ENCODE measurements around the gene GNRH2. TPM values are rescaled to one million over a fixed set of nuclear protein-coding genes. Genes with fewer than 3 reads are reported as not detected.

Gene GNRH2, protein sequence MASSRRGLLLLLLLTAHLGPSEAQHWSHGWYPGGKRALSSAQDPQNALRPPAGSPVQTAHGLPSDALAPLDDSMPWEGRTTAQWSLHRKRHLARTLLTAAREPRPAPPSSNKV
- not detected for total RNA-seq

DNA sequence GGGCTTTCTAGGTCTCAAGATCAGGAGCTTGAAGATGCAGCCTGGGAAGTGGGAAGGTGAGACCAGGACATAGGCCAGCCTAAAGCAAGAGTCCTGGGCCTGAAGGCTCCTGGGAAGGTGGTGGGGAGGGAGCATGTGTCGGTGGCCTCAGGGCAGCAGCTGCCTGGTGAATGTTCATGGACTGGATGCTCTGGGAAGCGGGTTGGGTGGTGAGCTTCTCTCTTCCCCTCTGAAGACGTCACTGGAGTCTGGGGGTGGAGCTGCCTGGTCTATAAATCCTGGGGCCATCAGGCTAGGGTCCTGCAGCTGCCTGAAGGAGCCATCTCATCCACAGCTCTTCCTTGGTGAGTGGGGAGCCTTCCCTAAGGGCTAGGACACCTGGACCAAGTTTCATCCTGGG, at the start of gene GNRH2:
GNRH2 (plus strand) TSS at position 301 of the 400 bp plus-strand sequence. CDS start 793 bp downstream, outside the sequence.
- DNase-seq: no peak
- Histone ChIP-seq H3K27ac (no peak within 1 kb of the TSS), H3K36me3 (peaks cover 6% of the 10 kb centered on the region), H3K9me3 (no peaks in the 10 kb centered on the region), H3K4me3 (no peak within 1 kb of the TSS), H3K4me1 (peaks cover 6% of the 10 kb centered on the region), H3K27me3 (no peaks in the 10 kb centered on the region), H3K9ac (ENCODE audit: low read depth in 2 of 2, low read length in 2 of 2) (no peak within 1 kb of the TSS)
- TF ChIP-seq, protein P1, sequence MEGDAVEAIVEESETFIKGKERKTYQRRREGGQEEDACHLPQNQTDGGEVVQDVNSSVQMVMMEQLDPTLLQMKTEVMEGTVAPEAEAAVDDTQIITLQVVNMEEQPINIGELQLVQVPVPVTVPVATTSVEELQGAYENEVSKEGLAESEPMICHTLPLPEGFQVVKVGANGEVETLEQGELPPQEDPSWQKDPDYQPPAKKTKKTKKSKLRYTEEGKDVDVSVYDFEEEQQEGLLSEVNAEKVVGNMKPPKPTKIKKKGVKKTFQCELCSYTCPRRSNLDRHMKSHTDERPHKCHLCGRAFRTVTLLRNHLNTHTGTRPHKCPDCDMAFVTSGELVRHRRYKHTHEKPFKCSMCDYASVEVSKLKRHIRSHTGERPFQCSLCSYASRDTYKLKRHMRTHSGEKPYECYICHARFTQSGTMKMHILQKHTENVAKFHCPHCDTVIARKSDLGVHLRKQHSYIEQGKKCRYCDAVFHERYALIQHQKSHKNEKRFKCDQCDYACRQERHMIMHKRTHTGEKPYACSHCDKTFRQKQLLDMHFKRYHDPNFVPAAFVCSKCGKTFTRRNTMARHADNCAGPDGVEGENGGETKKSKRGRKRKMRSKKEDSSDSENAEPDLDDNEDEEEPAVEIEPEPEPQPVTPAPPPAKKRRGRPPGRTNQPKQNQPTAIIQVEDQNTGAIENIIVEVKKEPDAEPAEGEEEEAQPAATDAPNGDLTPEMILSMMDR (IDR thresholded peaks at IDR 0.05): no peak
- intact Hi-C loops (cut with DNase I): no loop called here

DNA sequence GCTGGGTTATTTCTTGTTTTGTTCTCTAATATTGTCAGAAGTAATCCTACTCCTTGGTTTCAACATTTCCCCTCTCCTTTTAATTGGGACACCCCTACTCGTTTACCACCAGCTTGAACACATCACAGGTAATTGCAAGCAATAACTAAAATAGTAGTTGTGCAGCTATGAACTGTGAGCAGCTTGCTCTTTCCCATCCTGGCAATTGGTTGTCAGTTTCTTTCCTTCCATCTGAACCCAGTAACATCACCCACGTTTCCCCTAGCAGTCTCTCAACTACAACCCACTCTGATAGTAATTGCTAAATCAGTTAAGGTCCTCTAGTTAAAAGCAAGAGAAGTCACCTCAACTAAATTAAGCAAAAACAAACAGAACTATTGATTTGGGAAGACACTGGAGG, 47.6 kb upstream of the GNRH2 start:
- H3K4me1 ChIP-seq: no peaks in the 10 kb centered on the region
- TF ChIP-seq, protein P1 (IDR thresholded peaks at IDR 0.05): no peak
- no peak for DNase-seq
- H3K27ac ChIP-seq: no peak overlapping the region
- H3K9ac ChIP-seq (ENCODE audit: low read depth in 2 of 2, low read length in 2 of 2): no peak overlapping the region
- H3K36me3 ChIP-seq: peaks cover under 1% of the 10 kb centered on the region
- intact Hi-C loops (cut with DNase I): no loop called here
- no peaks in the 10 kb centered on the region for H3K27me3 ChIP-seq
- no peaks in the 10 kb centered on the region for H3K9me3 ChIP-seq
- no peak overlapping the region for H3K4me3 ChIP-seq

DNA sequence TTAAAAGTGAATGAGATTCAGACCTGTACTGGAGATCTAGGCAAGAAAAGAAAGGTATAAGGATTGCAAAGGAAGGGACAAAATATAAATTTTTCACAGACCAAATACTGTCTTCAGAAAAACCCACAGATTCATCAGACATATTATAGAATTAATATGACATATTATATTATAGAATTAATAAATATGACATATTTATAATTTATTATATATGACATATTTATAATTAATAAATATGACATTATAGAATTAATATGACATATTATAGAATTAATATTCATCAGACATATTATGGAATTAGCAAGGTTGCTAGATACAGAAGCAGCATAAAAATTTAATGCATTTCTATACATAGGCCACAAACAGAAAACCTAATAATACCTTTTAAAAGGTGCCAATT, 44.7 kb upstream of the GNRH2 start:
- no peaks in the 10 kb centered on the region for H3K36me3 ChIP-seq

DNA sequence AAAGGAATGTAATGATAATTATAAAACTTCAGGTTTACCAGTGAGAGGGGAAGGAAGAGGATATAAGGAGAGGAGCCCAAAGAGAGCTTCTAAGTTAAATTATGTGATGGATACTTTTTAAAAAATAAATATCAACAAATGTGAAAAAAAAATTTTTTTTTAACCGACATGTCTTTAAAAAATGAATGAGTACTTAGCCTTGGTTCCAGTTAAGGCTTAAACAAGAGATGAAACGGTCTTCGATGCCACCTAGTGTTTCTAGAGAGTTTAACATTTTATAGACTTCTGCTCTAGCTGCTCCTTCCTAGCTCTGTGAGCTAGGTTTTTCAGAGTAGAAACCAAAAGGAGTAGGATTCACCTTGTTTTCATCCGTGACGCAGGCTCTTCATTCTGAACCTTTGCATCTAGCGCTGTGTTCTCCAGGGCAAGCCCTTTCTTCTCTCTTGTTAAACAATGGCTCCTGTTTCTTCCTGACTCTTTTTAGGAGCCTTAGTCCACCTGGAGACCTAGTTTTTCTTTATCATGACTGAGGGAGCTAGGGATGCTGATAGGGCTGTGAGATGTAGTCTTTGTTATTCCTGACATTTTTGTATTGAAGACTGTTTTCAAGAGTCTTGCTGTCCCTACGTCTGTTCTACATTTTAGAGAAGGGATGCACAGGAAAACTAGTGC, 42.4 kb upstream of the GNRH2 start:
- intact Hi-C loops (cut with DNase I): loop anchor here (5.0 kb wide), 1 partner anchor 89 kb away; no protein-coding TSS in a partner anchor
- Histone ChIP-seq H3K9ac (ENCODE audit: low read depth in 2 of 2, low read length in 2 of 2) (no peak overlapping the region), H3K9me3 (no peaks in the 10 kb centered on the region), H3K4me3 (no peak overlapping the region), H3K36me3 (no peaks in the 10 kb centered on the region), H3K27ac (no peak overlapping the region), H3K4me1 (no peaks in the 10 kb centered on the region), H3K27me3 (no peaks in the 10 kb centered on the region)
- TF ChIP-seq, protein P1 (IDR thresholded peaks at IDR 0.05): peak; percentile 43
- no peak for DNase-seq

More for the DNA sequence above, 44.7 kb upstream of the GNRH2 start:
- H3K9ac ChIP-seq (ENCODE audit: low read depth in 2 of 2, low read length in 2 of 2): no peak overlapping the region
- H3K4me3 ChIP-seq: no peak overlapping the region
- no peak for DNase-seq
- H3K27me3 ChIP-seq: no peaks in the 10 kb centered on the region
- H3K4me1 ChIP-seq: no peaks in the 10 kb centered on the region
- intact Hi-C loops (cut with DNase I): no loop called here
- no peaks in the 10 kb centered on the region for H3K9me3 ChIP-seq
- TF ChIP-seq, protein P1 (IDR thresholded peaks at IDR 0.05): no peak
- H3K27ac ChIP-seq: no peak overlapping the region

DNA sequence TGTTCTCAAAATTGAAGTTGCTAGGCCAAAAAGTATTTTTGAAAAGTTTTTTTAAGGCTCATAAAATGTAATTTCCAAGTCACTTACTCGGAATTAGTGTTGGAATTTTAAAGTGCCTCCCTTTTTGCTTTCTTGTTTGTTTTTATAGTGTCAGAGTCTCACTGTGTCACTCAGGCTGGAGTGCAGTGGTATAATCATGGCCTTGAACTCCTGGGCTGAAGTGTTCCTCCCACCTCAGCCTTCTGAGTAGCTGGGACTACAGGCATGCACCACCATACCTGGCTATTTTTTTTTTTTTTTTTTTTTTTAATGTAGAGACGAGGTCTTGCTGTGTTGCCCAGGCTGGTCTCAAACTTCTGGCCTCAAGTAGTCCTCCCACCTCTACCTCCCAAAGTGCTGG, 40.0 kb upstream of the GNRH2 start:
- Histone ChIP-seq H3K27me3 (no peaks in the 10 kb centered on the region), H3K27ac (no peak overlapping the region), H3K4me1 (no peaks in the 10 kb centered on the region), H3K9ac (ENCODE audit: low read depth in 2 of 2, low read length in 2 of 2) (no peak overlapping the region), H3K9me3 (no peaks in the 10 kb centered on the region), H3K36me3 (peaks cover 6% of the 10 kb centered on the region), H3K4me3 (no peak overlapping the region)
- DNase-seq: no peak
- intact Hi-C loops (cut with DNase I): loop anchor here (5.0 kb wide), 1 partner anchor 91 kb away; no protein-coding TSS in a partner anchor
- TF ChIP-seq, protein P1 (IDR thresholded peaks at IDR 0.05): no peak

All from colonic mucosa (tissue), 4 donors.